Measurements from ENCODE around the gene RCAN2.

The RCAN2 gene

GRCh38 chr6:46329568-46329967, 161.7 kb downstream of the RCAN2 start:
- DNase-seq: no peak

- no peak for DNase-seq
Measured at GRCh38 chr6:46327779-46328178, 163.5 kb downstream of the RCAN2 start.

DNA sequence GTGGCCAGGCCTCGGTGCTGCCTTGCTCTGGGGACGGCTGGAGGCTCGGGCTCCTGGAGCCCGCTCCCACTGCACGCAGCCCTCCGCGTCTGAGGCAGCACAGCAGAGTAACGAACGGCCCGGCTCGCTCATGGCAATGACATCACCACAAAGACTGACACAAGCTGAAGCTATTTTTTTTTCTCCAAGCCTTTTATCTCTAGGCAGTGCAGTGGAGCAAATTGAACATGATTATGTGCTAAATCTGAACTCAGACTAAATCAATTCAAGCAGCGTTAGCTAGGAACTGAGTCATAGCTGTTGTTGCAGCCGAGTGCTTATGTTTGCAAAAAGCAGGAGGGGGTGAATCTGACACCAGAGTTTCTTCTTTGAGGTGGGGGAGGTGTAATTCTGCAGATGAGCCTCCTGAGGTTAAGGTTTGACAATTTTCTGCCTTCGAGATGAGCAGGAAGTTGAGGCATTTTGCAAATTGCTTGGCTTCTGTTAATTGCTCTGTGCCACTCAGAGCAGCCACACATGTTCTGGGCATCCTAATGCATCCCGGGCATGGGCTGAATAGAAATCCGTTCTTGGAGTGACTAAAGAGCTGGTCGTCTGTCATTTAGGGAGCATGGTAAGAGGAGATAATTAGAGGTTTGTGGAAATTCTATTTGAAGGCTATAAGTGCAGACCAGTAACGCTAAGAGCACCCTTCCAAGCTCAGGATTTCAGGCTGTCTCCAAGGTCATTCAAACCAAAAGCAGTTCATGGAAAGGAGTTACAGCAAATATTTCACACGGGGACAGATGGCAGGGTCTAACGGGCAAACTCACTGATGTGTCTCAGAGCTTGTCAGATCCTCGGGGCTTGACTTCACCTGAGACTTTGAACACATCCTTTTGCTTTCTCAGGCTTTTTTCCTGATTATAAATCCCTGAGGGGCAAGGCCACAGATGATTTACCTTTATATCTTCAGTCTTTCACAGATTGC, 165.4 kb downstream of the RCAN2 start:
- DNase-seq: no peak

GRCh38 chr6:46324706-46325105, 166.5 kb downstream of the RCAN2 start:
- DNase-seq: no peak

GRCh38 chr6:46323966-46324622, 167.2 kb downstream of the RCAN2 start:
- DNase-seq: no peak

DNA sequence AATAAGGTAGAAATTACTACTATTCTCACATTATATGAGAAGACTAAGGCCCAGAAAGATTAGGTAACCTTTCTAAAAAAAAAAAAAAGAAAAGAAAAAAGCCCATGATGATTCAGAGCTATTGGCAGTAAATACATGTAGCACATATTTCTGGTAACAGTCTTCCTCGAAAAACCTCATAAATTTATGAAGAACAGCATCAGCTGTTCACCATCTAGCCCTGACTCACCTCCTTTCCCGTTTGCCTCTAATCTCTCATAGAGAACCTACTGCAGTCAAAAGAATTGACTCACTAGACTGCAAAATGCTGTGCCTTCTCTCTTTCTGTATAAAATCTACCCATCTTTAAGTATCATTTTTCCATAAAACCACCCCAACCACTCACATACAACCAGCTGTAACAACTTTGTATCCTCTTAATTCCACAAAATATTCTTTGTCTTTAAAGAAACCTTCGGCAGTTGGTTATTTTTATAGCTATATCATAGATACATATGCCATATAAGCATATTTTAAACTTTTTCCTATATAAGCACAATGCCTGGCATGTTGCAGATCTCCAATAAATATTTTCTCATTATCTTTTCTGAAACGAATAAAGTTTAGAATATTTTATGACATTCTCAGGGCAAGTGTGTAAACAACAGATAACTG, 167.8 kb downstream of the RCAN2 start:
- no peak for DNase-seq

DNA sequence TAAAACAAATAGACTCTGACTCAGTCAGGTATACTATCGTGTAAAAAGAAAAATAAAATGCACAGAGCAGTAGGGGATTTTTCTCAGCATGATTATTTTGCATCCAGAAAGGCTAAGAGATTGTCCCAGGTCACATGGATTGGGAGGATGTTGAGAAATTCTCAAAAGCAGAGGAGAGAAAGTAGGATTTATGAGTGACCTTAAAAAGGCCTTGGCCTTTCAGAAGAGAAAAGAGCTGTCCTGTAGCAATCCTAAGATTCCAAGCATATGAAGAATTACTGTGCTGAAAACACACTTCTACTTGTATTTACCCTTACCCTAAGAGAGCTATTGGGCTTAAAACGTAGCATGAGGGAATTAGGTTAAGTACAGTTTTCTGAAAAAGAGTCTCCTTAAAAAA, 170.7 kb downstream of the RCAN2 start:
- no peak for DNase-seq

DNA sequence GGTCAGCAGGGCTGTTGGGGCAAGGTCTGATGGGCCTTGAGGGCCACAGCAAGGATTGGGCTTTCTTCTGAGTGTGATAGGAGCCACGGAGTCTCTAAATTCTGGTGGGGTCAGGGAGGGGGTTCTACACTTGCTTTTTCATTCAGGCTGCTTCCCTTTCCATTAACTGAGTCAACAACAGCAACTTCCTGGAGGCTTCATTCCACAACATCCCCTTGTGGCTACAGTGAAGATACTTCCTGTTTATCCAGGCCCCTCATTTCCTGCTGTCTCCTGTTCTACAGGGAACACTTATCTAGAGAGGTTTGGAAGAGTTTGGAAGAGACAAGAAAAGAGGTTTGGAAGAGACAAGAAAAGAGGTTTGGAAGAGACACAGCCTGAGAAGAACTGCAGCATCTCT, 175.7 kb downstream of the RCAN2 start:
- no peak for DNase-seq

DNA sequence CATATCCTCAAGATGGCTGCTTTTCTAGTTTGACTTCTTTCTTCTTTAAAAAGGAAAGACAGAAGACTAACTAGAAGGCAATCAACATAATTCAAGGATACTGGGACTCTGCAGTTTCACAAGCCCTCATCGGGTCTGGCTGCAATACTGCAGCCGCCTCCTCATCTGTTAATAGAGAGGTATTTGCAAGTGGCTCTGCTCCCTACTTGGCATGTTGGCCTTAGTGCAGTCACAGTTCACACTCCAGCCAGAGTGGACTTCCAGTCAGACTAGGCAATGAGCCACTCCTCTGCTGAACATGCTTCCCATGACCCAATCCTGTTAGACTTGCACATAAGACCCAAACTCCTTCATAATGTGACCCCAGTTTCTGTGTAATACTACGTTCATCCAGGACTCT, 178.6 kb downstream of the RCAN2 start:
- DNase-seq: no peak

- no peak for DNase-seq
Measured at GRCh38 chr6:46310196-46310595, 181.1 kb downstream of the RCAN2 start.

GRCh38 chr6:46306431-46306830, 184.8 kb downstream of the RCAN2 start:
- DNase-seq: no peak

- no peak for DNase-seq
Measured at GRCh38 chr6:46305833-46306232, 185.4 kb downstream of the RCAN2 start.

DNA sequence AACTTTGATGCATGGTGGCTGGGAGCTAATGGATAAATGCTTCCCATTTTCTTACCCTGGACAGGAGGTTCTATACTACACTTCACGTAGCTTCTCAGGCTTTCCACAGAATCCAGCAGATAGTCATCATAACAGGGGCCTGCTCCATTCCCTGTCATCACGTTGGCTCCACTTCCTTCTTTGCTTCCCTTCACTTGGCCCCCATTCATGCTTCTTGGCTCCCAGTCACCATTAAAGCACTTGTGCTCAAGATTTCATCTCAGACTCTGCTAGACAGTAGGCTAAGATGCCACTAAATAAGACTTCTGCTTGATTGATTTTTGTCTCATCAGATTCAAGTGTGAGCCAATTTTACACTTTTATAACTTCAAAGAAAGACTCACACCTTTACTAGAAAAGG, 186.0 kb downstream of the RCAN2 start:
- DNase-seq: no peak

DNA sequence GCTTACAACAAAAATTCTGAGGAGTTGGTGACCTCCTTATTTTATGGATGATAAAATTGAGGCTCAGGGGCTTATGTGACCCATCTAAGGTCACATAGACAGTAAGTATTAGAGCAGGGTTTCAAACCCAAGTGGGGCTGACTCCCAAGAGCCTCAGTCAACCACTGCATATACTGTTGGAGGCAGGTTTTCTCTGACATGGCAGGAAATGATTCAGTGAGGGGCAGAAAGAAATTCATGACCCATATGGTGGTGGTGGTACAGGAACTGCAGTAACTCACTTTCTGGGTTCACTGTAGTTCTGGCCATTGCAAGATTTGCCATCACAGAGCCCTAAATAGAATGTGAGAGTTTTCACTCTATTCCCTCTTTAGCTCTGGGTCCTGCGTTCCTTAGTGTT, 188.4 kb downstream of the RCAN2 start:
- DNase-seq: no peak

DNA sequence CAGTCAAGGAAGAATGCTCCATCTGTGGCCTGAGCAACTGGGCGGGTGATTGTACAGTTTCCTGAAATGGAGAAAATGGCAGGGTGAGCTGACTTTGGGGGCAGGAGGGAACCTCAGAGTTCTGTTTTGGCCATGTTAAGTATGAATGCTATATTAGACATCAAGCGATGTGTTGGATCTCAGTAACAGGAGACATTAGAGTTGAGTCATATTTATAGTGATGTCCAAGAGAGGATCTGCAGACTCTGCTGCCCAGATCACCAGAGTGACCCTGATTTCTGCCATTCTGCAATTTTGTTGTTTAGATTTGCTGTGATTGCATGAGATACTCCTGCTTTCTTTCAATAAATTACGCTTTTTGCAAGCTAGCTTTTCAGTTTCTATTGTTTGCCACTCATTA, 189.1 kb downstream of the RCAN2 start:
- no peak for DNase-seq

- DNase-seq: no peak
Measured at GRCh38 chr6:46299253-46299652, 192.0 kb downstream of the RCAN2 start.

GRCh38 chr6:46296586-46296985, 194.7 kb downstream of the RCAN2 start:
- DNase-seq: no peak

DNA sequence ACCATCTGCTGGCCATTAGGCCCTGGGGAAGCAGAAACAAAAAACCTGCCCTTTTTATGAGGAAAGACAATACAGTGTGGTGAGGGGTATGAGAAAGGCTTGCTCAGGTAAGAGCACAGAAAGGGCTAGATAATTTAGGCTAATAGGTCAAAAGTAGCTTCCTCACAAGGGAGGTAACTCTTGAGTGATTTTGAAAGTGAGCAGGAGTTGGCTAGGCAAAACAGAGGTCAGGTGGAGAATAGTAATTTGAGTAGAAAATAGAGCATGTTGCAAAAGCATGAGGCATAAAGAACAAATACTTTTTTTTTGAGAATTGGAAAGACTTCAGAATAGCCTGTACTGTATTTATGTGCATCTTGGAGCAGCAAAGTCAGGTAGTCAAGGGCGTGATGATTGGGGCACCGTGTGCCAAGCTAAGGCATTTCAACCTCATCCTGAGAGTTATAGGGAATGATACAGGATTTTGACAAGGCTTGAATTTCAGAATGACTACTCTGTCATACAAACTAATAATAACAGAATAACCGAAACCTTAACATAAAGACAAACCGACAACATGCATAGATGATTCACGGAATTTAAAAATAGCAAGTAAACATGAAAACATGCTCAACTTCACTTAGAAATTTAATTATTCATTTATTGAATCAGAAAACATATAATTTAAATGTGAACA, 197.5 kb downstream of the RCAN2 start:
- no peak for DNase-seq

GRCh38 chr6:46291880-46292279, 199.4 kb downstream of the RCAN2 start:
- no peak for DNase-seq

GRCh38 chr6:46291275-46291633, 200.0 kb downstream of the RCAN2 start:
- DNase-seq: no peak

GRCh38 chr6:46290421-46291274, 200.6 kb downstream of the RCAN2 start:
- no peak for DNase-seq

DNA sequence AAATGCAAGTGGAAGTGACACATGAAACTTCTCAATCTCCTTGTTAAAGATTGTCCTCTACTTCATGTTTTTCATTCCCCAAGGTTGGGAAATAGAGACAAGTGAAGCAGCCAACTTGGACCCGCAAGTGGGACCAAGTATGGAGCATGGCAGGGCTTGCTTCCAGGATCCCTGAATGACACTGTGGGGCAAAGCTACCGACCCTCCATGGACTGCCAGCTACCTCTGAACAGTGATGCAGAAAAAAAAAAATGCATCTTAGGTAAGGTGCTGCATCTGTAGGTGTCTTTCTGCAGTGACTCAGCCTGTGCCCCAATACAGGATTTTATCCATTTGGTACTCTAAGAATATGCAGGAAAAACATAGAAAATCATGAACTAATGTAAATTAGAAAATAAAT, 201.4 kb downstream of the RCAN2 start:
- DNase-seq: no peak

All from activated gamma-delta T cell (primary cell).